ENCODE data around the gene LASP1. TPM values are rescaled to one million over a fixed set of nuclear protein-coding genes. Genes with fewer than 3 reads are reported as not detected.

Gene LASP1
- polyA plus RNA-seq, 1 of the 3 experiments (the other 2 are of a cell fraction), result 102 TPM

DNA sequence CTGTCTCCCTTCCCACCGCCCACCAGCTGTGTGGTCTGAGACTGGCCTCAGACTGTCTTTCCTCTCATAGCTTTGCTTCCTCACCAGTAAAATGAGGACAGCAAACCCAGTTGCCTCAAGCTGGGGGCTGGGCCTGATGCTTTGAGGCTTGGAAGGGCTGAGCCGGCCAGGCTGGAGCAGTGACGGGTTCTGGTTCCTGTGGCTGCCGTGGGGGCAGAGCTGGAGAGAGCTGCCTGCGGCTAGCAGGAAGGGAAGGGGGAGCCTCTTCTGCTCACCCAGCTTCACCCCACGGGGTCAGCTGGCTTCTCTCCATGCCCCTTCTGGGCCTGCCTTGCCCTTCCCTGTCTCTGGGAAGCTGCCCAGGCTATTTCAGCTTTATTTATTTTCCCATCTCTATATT, 23.7 kb downstream of the LASP1 start:
- POLR2A ChIA-PET, result interaction anchor here (1.0 to 1.3 kb wide), 3 partner anchors 24 to 237 kb away, joined by 3 to 5 read pairs (median 3); partner anchors contain the start of genes LASP1 and LASP1NB
- DNase-seq, result no peak
- peaks cover 37 to 64% of the 10 kb centered on the region in 2 experiments for H3K36me3 ChIP-seq (replicated peaks in 1 of 2; ENCODE audit: control insufficient read depth in 1 of 2, insufficient read depth in 2 of 2, low read length in 1 of 2)

DNA sequence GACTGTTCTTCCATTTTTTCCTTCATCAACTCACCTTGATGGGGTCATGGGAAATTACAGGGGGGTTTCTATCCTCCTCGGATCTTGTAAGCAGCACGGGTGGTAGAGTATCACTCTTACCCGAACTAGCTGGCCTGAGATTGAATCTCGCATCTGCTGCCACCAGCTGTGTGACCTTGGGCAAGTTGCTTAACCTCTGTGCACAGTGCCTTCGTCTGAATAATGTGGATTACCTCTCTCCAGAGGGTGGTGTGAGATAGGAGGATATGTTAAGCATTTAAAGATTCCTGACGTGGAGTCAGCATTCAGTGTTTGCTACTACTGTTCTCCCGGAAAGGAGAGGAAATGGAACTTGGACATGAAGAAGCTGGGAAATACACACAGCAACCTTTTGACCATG, 24.4 kb downstream of the LASP1 start:
- POLR2A ChIA-PET, result interaction anchor here (1.2 to 1.3 kb wide), 2 partner anchors 25 to 31 kb away, joined by 3 read pairs; partner anchors contain the start of genes LASP1 and LASP1NB
- no peak for TF ChIP-seq GABPA (IDR thresholded peaks at IDR 0.05; ENCODE audit: low read depth)
- TF ChIP-seq, protein P1, sequence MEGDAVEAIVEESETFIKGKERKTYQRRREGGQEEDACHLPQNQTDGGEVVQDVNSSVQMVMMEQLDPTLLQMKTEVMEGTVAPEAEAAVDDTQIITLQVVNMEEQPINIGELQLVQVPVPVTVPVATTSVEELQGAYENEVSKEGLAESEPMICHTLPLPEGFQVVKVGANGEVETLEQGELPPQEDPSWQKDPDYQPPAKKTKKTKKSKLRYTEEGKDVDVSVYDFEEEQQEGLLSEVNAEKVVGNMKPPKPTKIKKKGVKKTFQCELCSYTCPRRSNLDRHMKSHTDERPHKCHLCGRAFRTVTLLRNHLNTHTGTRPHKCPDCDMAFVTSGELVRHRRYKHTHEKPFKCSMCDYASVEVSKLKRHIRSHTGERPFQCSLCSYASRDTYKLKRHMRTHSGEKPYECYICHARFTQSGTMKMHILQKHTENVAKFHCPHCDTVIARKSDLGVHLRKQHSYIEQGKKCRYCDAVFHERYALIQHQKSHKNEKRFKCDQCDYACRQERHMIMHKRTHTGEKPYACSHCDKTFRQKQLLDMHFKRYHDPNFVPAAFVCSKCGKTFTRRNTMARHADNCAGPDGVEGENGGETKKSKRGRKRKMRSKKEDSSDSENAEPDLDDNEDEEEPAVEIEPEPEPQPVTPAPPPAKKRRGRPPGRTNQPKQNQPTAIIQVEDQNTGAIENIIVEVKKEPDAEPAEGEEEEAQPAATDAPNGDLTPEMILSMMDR (IDR thresholded peaks at IDR 0.05), result no peak
- no peak for TF ChIP-seq FOXJ3 (CRISPR knock-in tag; IDR thresholded peaks at IDR 0.05)
- no peak for TF ChIP-seq POLR2AphosphoS5 (IDR thresholded peaks at IDR 0.05; ENCODE audit: low read depth, low read length)
- TF ChIP-seq, protein P2, sequence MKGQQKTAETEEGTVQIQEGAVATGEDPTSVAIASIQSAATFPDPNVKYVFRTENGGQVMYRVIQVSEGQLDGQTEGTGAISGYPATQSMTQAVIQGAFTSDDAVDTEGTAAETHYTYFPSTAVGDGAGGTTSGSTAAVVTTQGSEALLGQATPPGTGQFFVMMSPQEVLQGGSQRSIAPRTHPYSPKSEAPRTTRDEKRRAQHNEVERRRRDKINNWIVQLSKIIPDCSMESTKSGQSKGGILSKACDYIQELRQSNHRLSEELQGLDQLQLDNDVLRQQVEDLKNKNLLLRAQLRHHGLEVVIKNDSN (IDR thresholded peaks at IDR 0.05; ENCODE audit: borderline replicate concordance, low read depth), result no peak
- no peak for TF ChIP-seq RAD21 (IDR thresholded peaks at IDR 0.05; ENCODE audit: low read length)
- TF ChIP-seq CHD2 (IDR thresholded peaks at IDR 0.05; ENCODE audit: low read length, partially characterized antibody), result no peak
- TF ChIP-seq JUND (IDR thresholded peaks at IDR 0.05), result no peak
- TF ChIP-seq NFIC (IDR thresholded peaks at IDR 0.05; ENCODE audit: borderline replicate concordance), result no peak
- no peak for TF ChIP-seq EP300 (IDR thresholded peaks at IDR 0.05; ENCODE audit: borderline replicate concordance in 1 of 2, low read depth in 1 of 2, low read length in 1 of 2)
- TF ChIP-seq RFX5 (IDR thresholded peaks at IDR 0.05; ENCODE audit: low read length), result no peak
- TF ChIP-seq TAF1 (IDR thresholded peaks at IDR 0.05; ENCODE audit: borderline replicate concordance, low read depth, low read length), result no peak
- TF ChIP-seq, protein P3, sequence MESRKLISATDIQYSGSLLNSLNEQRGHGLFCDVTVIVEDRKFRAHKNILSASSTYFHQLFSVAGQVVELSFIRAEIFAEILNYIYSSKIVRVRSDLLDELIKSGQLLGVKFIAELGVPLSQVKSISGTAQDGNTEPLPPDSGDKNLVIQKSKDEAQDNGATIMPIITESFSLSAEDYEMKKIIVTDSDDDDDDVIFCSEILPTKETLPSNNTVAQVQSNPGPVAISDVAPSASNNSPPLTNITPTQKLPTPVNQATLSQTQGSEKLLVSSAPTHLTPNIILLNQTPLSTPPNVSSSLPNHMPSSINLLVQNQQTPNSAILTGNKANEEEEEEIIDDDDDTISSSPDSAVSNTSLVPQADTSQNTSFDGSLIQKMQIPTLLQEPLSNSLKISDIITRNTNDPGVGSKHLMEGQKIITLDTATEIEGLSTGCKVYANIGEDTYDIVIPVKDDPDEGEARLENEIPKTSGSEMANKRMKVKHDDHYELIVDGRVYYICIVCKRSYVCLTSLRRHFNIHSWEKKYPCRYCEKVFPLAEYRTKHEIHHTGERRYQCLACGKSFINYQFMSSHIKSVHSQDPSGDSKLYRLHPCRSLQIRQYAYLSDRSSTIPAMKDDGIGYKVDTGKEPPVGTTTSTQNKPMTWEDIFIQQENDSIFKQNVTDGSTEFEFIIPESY (IDR thresholded peaks at IDR 0.05; ENCODE audit: borderline replicate concordance, low read depth), result no peak
- no peak for TF ChIP-seq TCF12 (IDR thresholded peaks at IDR 0.05)
- TF ChIP-seq, protein P4, sequence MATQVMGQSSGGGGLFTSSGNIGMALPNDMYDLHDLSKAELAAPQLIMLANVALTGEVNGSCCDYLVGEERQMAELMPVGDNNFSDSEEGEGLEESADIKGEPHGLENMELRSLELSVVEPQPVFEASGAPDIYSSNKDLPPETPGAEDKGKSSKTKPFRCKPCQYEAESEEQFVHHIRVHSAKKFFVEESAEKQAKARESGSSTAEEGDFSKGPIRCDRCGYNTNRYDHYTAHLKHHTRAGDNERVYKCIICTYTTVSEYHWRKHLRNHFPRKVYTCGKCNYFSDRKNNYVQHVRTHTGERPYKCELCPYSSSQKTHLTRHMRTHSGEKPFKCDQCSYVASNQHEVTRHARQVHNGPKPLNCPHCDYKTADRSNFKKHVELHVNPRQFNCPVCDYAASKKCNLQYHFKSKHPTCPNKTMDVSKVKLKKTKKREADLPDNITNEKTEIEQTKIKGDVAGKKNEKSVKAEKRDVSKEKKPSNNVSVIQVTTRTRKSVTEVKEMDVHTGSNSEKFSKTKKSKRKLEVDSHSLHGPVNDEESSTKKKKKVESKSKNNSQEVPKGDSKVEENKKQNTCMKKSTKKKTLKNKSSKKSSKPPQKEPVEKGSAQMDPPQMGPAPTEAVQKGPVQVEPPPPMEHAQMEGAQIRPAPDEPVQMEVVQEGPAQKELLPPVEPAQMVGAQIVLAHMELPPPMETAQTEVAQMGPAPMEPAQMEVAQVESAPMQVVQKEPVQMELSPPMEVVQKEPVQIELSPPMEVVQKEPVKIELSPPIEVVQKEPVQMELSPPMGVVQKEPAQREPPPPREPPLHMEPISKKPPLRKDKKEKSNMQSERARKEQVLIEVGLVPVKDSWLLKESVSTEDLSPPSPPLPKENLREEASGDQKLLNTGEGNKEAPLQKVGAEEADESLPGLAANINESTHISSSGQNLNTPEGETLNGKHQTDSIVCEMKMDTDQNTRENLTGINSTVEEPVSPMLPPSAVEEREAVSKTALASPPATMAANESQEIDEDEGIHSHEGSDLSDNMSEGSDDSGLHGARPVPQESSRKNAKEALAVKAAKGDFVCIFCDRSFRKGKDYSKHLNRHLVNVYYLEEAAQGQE (IDR thresholded peaks at IDR 0.05; ENCODE audit: low read depth, low read length), result no peak
- no peak for TF ChIP-seq MXI1 (IDR thresholded peaks at IDR 0.05; ENCODE audit: low read depth, low read length)
- TF ChIP-seq, protein P5, sequence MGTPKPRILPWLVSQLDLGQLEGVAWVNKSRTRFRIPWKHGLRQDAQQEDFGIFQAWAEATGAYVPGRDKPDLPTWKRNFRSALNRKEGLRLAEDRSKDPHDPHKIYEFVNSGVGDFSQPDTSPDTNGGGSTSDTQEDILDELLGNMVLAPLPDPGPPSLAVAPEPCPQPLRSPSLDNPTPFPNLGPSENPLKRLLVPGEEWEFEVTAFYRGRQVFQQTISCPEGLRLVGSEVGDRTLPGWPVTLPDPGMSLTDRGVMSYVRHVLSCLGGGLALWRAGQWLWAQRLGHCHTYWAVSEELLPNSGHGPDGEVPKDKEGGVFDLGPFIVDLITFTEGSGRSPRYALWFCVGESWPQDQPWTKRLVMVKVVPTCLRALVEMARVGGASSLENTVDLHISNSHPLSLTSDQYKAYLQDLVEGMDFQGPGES (IDR thresholded peaks at IDR 0.05; ENCODE audit: low read depth, low read length), result no peak

More for the DNA sequence above, 23.7 kb downstream of the LASP1 start:
- peaks cover 20% of the 10 kb centered on the region for H3F3A ChIP-seq (replicated peaks; ENCODE audit: insufficient read depth)
- no peaks in the 10 kb centered on the region for H3K9me3 ChIP-seq
- WGBS (ENCODE audit: low lambda C conversion rate), result 88% methylated on average over 5 of the region's 6 CpGs
- no peak overlapping the region for H3K4me3 ChIP-seq (ENCODE audit: low read depth in 2 of 2, low read length in 1 of 2)
- no peak overlapping the region for H3K4me2 ChIP-seq
- no peaks in the 10 kb centered on the region for H3K27me3 ChIP-seq (ENCODE audit: insufficient read depth)
- no peak overlapping the region for H2AFZ ChIP-seq (ENCODE audit: low read depth)
- H3K27ac ChIP-seq (ENCODE audit: low read depth in 2 of 2, low read length in 1 of 2), result no peak overlapping the region
- H3K79me2 ChIP-seq (ENCODE audit: insufficient read depth), result peaks cover 85% of the 10 kb centered on the region
- peaks cover 0 to 28% of the 10 kb centered on the region in 2 experiments; a peak in 1 of 4 replicates for H3K4me1 ChIP-seq (ENCODE audit: control insufficient read depth in 1 of 2, insufficient read depth in 2 of 2, low read depth in 1 of 2, low read length in 1 of 2)
- TF ChIP-seq EP300 (IDR thresholded peaks at IDR 0.05; ENCODE audit: borderline replicate concordance in 1 of 2, low read depth in 1 of 2, low read length in 1 of 2) (no peak), MEF2A (IDR thresholded peaks at IDR 0.05; ENCODE audit: borderline replicate concordance, low read depth) (no peak)
- no peaks in the 10 kb centered on the region for H3K9me2 ChIP-seq
- H4K20me1 ChIP-seq (ENCODE audit: insufficient read depth), result peaks cover 77% of the 10 kb centered on the region
- CTCF ChIA-PET, result interaction anchor here (1.0 to 1.7 kb wide), 5 partner anchors 16 to 90 kb away, joined by 3 to 6 read pairs (median 3); partner anchors contain the start of gene LASP1
- no peak overlapping the region for H3K9ac ChIP-seq

More for the DNA sequence above, 24.4 kb downstream of the LASP1 start:
- H3K27me3 ChIP-seq (ENCODE audit: insufficient read depth), result no peaks in the 10 kb centered on the region
- H3K27ac ChIP-seq (ENCODE audit: low read depth in 2 of 2, low read length in 1 of 2), result no peak overlapping the region
- H4K20me1 ChIP-seq (ENCODE audit: insufficient read depth), result peaks cover 77% of the 10 kb centered on the region
- peaks cover 36 to 66% of the 10 kb centered on the region in 2 experiments for H3K36me3 ChIP-seq (replicated peaks in 1 of 2; ENCODE audit: control insufficient read depth in 1 of 2, insufficient read depth in 2 of 2, low read length in 1 of 2)
- DNase-seq, result no peak
- H3K4me1 ChIP-seq (ENCODE audit: control insufficient read depth in 1 of 2, insufficient read depth in 2 of 2, low read depth in 1 of 2, low read length in 1 of 2), result peaks cover 0 to 28% of the 10 kb centered on the region in 2 experiments; a peak in 1 of 4 replicates
- H3K9ac ChIP-seq, result no peak overlapping the region
- no peaks in the 10 kb centered on the region for H3K9me2 ChIP-seq
- H3K4me2 ChIP-seq, result no peak overlapping the region
- WGBS (ENCODE audit: low lambda C conversion rate), result 87% methylated on average over 7 of the region's 7 CpGs
- CTCF ChIA-PET, result interaction anchor here (1.0 to 1.7 kb wide), 5 partner anchors 15 to 89 kb away, joined by 3 to 6 read pairs (median 3); partner anchors contain the start of gene LASP1
- peaks cover 85% of the 10 kb centered on the region for H3K79me2 ChIP-seq (ENCODE audit: insufficient read depth)
- no peak overlapping the region for H2AFZ ChIP-seq (ENCODE audit: low read depth)
- H3K9me3 ChIP-seq, result no peaks in the 10 kb centered on the region
- peaks cover 25% of the 10 kb centered on the region for H3F3A ChIP-seq (replicated peaks; ENCODE audit: insufficient read depth)
- H3K4me3 ChIP-seq (ENCODE audit: low read depth in 2 of 2, low read length in 1 of 2), result no peak overlapping the region

Measured in SK-N-SH (cell line).